Mesenchymal stem cell (in vitro differentiated cells and primary cell): ENCODE data around the gene CYP26B1.
"Not testable (repeated sequence)": the region's sequence is repeated elsewhere in the genome, so short reads cannot be mapped to it uniquely, and the experiment has no call there.

ENCODE experiments used
- DNase-seq: peaks from one replicate; pipeline ENCODE4 v3.0.0-alpha.2; 2013
- H2AFZ ChIP-seq: one replicate; pipeline ENCODE4 v1.6.1; 2013; ENCODE audit warnings: low read depth, mild to moderate bottlenecking, control low read depth, inconsistent platforms, low read length, moderate library complexity
- H2AK5ac ChIP-seq: 2 replicates; pipeline ENCODE4 v1.6.1; 2013; ENCODE audit warnings: low read length, moderate library complexity, mild to moderate bottlenecking, inconsistent platforms; ENCODE audit not compliant: severe bottlenecking
- H2BK120ac ChIP-seq: one replicate; pipeline ENCODE4 v1.6.1; 2013; ENCODE audit warnings: low read depth, mild to moderate bottlenecking, inconsistent platforms, low read length, moderate library complexity
- H2BK12ac ChIP-seq, 2 experiments: one replicate each; pipeline ENCODE4 v1.6.1; 2013; ENCODE audit warnings: inconsistent platforms in 2 of 2, low read length in 2 of 2, mild to moderate bottlenecking in 2 of 2, moderate library complexity in 2 of 2, control low read depth in 1 of 2
- H2BK15ac ChIP-seq: one replicate; pipeline ENCODE4 v1.6.1; 2013; ENCODE audit warnings: mild to moderate bottlenecking, low read depth, inconsistent platforms; ENCODE audit not compliant: poor library complexity, severe bottlenecking
- H2BK5ac ChIP-seq: 2 replicates; pipeline ENCODE4 v1.6.1; 2013; ENCODE audit warnings: low read depth, mild to moderate bottlenecking, low read length, control low read depth, inconsistent platforms; ENCODE audit not compliant: poor library complexity, severe bottlenecking
- H3K14ac ChIP-seq, 2 experiments: one replicate each; pipeline ENCODE4 v1.6.1; 2013; ENCODE audit warnings: inconsistent platforms in 2 of 2, low read length in 2 of 2, control low read depth in 1 of 2, mild to moderate bottlenecking in 1 of 2, moderate library complexity in 1 of 2
- H3K18ac ChIP-seq, 2 experiments: one replicate each; pipeline ENCODE4 v1.6.1; 2013; ENCODE audit warnings: inconsistent platforms in 2 of 2, low read length in 2 of 2, control low read depth in 1 of 2, low read depth in 1 of 2, mild to moderate bottlenecking in 1 of 2
- H3K23ac ChIP-seq, 2 experiments: one replicate each; pipeline ENCODE4 v1.6.1; 2013; ENCODE audit warnings: inconsistent platforms in 2 of 2, low read length in 2 of 2, mild to moderate bottlenecking in 2 of 2, moderate library complexity in 2 of 2, control low read depth in 1 of 2
- H3K27ac ChIP-seq: 2 replicates; pipeline ENCODE4 v1.5.1; 2013; ENCODE audit warnings: mild to moderate bottlenecking, moderate library complexity, low read length, control low read depth, inconsistent platforms; ENCODE audit not compliant: poor library complexity, severe bottlenecking
- H3K27me3 ChIP-seq, 2 experiments: 2 replicates each; pipeline versions ENCODE4 v1.6.1 to v1.7.0; 2013; ENCODE audit warnings: low read length in 2 of 2, mild to moderate bottlenecking in 2 of 2, moderate library complexity in 2 of 2, control low read depth in 1 of 2, inconsistent platforms in 1 of 2; ENCODE audit not compliant: control insufficient read depth in 1 of 2, insufficient read depth in 1 of 2
- H3K36me3 ChIP-seq, 2 experiments: 2 replicates each; pipeline versions ENCODE4 v1.6.1 to v1.7.0; 2013; ENCODE audit warnings: low read length in 2 of 2, control low read depth in 1 of 2, inconsistent platforms in 1 of 2, low read depth in 1 of 2, mild to moderate bottlenecking in 1 of 2; ENCODE audit not compliant: insufficient read depth in 2 of 2, control insufficient read depth in 1 of 2
- H3K4ac ChIP-seq, 2 experiments: one replicate each; pipeline ENCODE4 v1.6.1; 2013; ENCODE audit warnings: inconsistent platforms in 2 of 2, low read length in 2 of 2, mild to moderate bottlenecking in 2 of 2, moderate library complexity in 2 of 2, control low read depth in 1 of 2, low read depth in 1 of 2
- H3K4me1 ChIP-seq: 2 replicates; pipeline ENCODE4 v1.6.1; 2013; ENCODE audit warnings: low read depth, low read length, control low read depth; ENCODE audit not compliant: control insufficient read depth, insufficient read depth
- H3K4me2 ChIP-seq: 2 replicates; pipeline ENCODE4 v1.6.1; 2013; ENCODE audit warnings: low read length, mild to moderate bottlenecking, inconsistent platforms; ENCODE audit not compliant: poor library complexity, severe bottlenecking
- H3K4me3 ChIP-seq, 2 experiments: 2 replicates each; pipeline versions ENCODE4 v1.5.1 to v1.7.0; 2013; ENCODE audit warnings: low read length in 2 of 2, mild to moderate bottlenecking in 2 of 2, control low read depth in 1 of 2, low read depth in 1 of 2; ENCODE audit not compliant: insufficient read depth in 1 of 2
- H3K79me1 ChIP-seq: replicated peaks from 2 replicates; pipeline ENCODE4 v1.6.1; 2013; ENCODE audit warnings: mild to moderate bottlenecking, control low read depth, low read length, inconsistent platforms; ENCODE audit not compliant: poor library complexity, severe bottlenecking
- H3K9ac ChIP-seq: 2 replicates; pipeline ENCODE4 v1.7.0; 2013; ENCODE audit warnings: mild to moderate bottlenecking, low read length, moderate library complexity
- H3K9me3 ChIP-seq: 2 replicates; pipeline ENCODE4 v1.7.0; 2013; ENCODE audit warnings: mild to moderate bottlenecking, low read length; ENCODE audit not compliant: control insufficient read depth
- H4K8ac ChIP-seq: one replicate; pipeline ENCODE4 v1.6.1; 2013; ENCODE audit warnings: inconsistent platforms, mild to moderate bottlenecking, low read length, moderate library complexity
- H4K91ac ChIP-seq: one replicate; pipeline ENCODE4 v1.6.1; 2013; ENCODE audit warnings: mild to moderate bottlenecking, low read length, inconsistent platforms
- WGBS: methylation state at CpG from one replicate; pipeline ENCODE4 v1.1.7; 2013; ENCODE audit warnings: mixed read lengths; 5-methylcytosine and 5-hydroxymethylcytosine counted together

Gene CYP26B1

GRCh38 chr2:72089537-72089936, 58.1 kb downstream of the CYP26B1 start:
- no peak overlapping the region for H2AK5ac ChIP-seq
- H4K8ac ChIP-seq: no peak overlapping the region
- H2BK15ac ChIP-seq: no peak overlapping the region
- peaks cover 4% of the 10 kb centered on the region for H3K9me3 ChIP-seq
- no peak overlapping the region for H2BK12ac ChIP-seq
- no peak overlapping the region for H2BK5ac ChIP-seq
- H2BK120ac ChIP-seq: no peak overlapping the region
- H3K4me3 ChIP-seq: no peak overlapping the region
- no peak overlapping the region for H3K23ac ChIP-seq
- no peaks in the 10 kb centered on the region for H3K36me3 ChIP-seq
- no peak overlapping the region for H3K4ac ChIP-seq
- no peak overlapping the region for H3K27ac ChIP-seq
- no peak overlapping the region for H3K4me2 ChIP-seq
- H3K4me1 ChIP-seq: peaks cover 5% of the 10 kb centered on the region
- H2AFZ ChIP-seq: no peak overlapping the region
- H3K9ac ChIP-seq: no peak overlapping the region
- WGBS: 93% methylated on average over 13 of the region's 13 CpGs
- H3K79me1 ChIP-seq: no peaks in the 10 kb centered on the region
- no peak overlapping the region for H3K18ac ChIP-seq
- no peak overlapping the region for H3K14ac ChIP-seq
- no peak overlapping the region for H4K91ac ChIP-seq
- DNase-seq: no peak
- peaks cover 4 to 28% of the 10 kb centered on the region in 2 experiments for H3K27me3 ChIP-seq

- H3K9me3 ChIP-seq: peaks cover 4% of the 10 kb centered on the region
- no peak overlapping the region for H2BK12ac ChIP-seq
- H3K18ac ChIP-seq: no peak overlapping the region
- no peak overlapping the region for H4K91ac ChIP-seq
- H3K23ac ChIP-seq: no peak overlapping the region
- no peak overlapping the region for H3K14ac ChIP-seq
- H3K4me2 ChIP-seq: no peak overlapping the region
- H2BK5ac ChIP-seq: no peak overlapping the region
- no peak overlapping the region for H4K8ac ChIP-seq
- peaks cover 4 to 33% of the 10 kb centered on the region in 2 experiments for H3K27me3 ChIP-seq
- H3K4me3 ChIP-seq: no peak overlapping the region
- H3K79me1 ChIP-seq: no peaks in the 10 kb centered on the region
- H3K4ac ChIP-seq: no peak overlapping the region
- no peak overlapping the region for H2AFZ ChIP-seq
- WGBS: 87% methylated on average over 4 of the region's 4 CpGs
- no peak overlapping the region for H3K27ac ChIP-seq
- H3K36me3 ChIP-seq: no peaks in the 10 kb centered on the region
- DNase-seq: no peak
- peaks cover 6% of the 10 kb centered on the region for H3K4me1 ChIP-seq
- H2AK5ac ChIP-seq: no peak overlapping the region
- H2BK120ac ChIP-seq: no peak overlapping the region
- no peak overlapping the region for H3K9ac ChIP-seq
- no peak overlapping the region for H2BK15ac ChIP-seq
These were observed 58.6 kb downstream of the CYP26B1 start for GRCh38 chr2:72089028-72089427.

GRCh38 chr2:72086871-72087633, 60.6 kb downstream of the CYP26B1 start:
- peaks cover 4 to 41% of the 10 kb centered on the region in 2 experiments for H3K27me3 ChIP-seq
- not testable (repeated sequence) for H4K8ac ChIP-seq

GRCh38 chr2:72085513-72085912, 62.1 kb downstream of the CYP26B1 start:
- H3K4me2 ChIP-seq: no peak overlapping the region
- no peak overlapping the region for H2AFZ ChIP-seq
- no peak overlapping the region for H3K4ac ChIP-seq
- no peak overlapping the region for H2AK5ac ChIP-seq
- H2BK5ac ChIP-seq: no peak overlapping the region
- WGBS: 62% methylated on average over 2 of the region's 2 CpGs
- H4K91ac ChIP-seq: no peak overlapping the region
- no peak overlapping the region for H2BK12ac ChIP-seq
- H3K4me3 ChIP-seq: no peak overlapping the region
- no peaks in the 10 kb centered on the region for H3K36me3 ChIP-seq
- H3K18ac ChIP-seq: no peak overlapping the region
- H3K4me1 ChIP-seq: peaks cover 18% of the 10 kb centered on the region
- H2BK15ac ChIP-seq: no peak overlapping the region
- DNase-seq: no peak
- H4K8ac ChIP-seq: no peak overlapping the region
- no peak overlapping the region for H3K14ac ChIP-seq
- H3K23ac ChIP-seq: no peak overlapping the region
- H2BK120ac ChIP-seq: no peak overlapping the region
- no peak overlapping the region for H3K27ac ChIP-seq
- H3K9ac ChIP-seq: no peak overlapping the region
- H3K79me1 ChIP-seq: no peaks in the 10 kb centered on the region
- peaks cover 4% of the 10 kb centered on the region for H3K9me3 ChIP-seq
- peaks cover 4 to 41% of the 10 kb centered on the region in 2 experiments for H3K27me3 ChIP-seq

More at GRCh38 chr2:72086871-72087633, 60.6 kb downstream of the CYP26B1 start:
- H3K23ac ChIP-seq, H3K18ac ChIP-seq, H2AK5ac ChIP-seq, H2BK12ac ChIP-seq, H3K4me3 ChIP-seq, H3K4me1 ChIP-seq, H4K91ac ChIP-seq, H3K27ac ChIP-seq, H3K9ac ChIP-seq, H2AFZ ChIP-seq, H2BK120ac ChIP-seq, H3K79me1 ChIP-seq, H3K4me2 ChIP-seq, DNase-seq, H3K9me3 ChIP-seq, H3K14ac ChIP-seq, H3K36me3 ChIP-seq, H2BK5ac ChIP-seq, H3K4ac ChIP-seq, H2BK15ac ChIP-seq: not testable (repeated sequence)
- WGBS: 91% methylated on average over 30 of the region's 41 CpGs
